ENCODE results near the gene CDC45. TPM values are rescaled to one million over a fixed set of nuclear protein-coding genes. Genes with fewer than 3 reads are reported as not detected.

Gene CDC45
- total RNA-seq, 1 experiment from 2014 or later, result 29.1 TPM

DNA sequence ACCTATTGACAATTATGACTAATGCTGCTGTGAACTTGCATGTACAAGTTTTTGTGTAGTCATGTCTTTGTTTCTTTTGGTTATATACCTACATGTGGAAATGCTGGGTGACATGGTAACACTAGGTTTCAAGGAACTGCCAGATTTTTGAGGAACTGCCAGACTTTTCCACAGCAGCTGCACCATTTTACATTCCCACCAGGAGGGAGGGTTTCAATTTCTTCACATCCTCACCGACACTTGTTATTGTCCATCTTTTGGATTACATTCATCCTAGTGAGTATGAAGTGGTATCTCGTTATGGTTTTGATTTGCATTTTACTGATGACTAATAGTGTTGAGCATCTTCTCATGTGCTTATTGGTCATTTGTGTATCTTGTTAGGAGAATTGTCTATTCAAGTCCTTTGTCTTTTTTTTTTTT lies 31.2 kb downstream of the CDC45 start:
- Histone ChIP-seq H3K27ac (no peak overlapping the region), H4K20me1 (ENCODE audit: insufficient read depth) (no peaks in the 10 kb centered on the region), H3F3A (ENCODE audit: insufficient read depth, low read depth) (no peaks in the 10 kb centered on the region), H3K79me2 (ENCODE audit: low read depth) (no peaks in the 10 kb centered on the region), H3K9me3 (ENCODE audit: insufficient read depth, low read depth) (no peaks in the 10 kb centered on the region), H2AFZ (no peak overlapping the region), H3K36me3 (ENCODE audit: low read depth) (no peaks in the 10 kb centered on the region), H3K27me3 (ENCODE audit: insufficient read depth, low read depth) (no peaks in the 10 kb centered on the region), H3K4me2 (no peak overlapping the region), H3K4me1 (replicated peaks; ENCODE audit: insufficient read depth) (no peaks in the 10 kb centered on the region), H3K9me2 (ENCODE audit: insufficient read depth) (no peaks in the 10 kb centered on the region), H3K4me3 (no peak overlapping the region)
- BruUV-seq (replicated peaks), result no TSS peak
- POLR2A ChIA-PET (ENCODE audit: unreplicated experiment), result no interaction called here
- TF ChIP-seq EZH2 (IDR thresholded peaks at IDR 0.05; ENCODE audit: low read depth), result no peak
- TF ChIP-seq, protein P1, sequence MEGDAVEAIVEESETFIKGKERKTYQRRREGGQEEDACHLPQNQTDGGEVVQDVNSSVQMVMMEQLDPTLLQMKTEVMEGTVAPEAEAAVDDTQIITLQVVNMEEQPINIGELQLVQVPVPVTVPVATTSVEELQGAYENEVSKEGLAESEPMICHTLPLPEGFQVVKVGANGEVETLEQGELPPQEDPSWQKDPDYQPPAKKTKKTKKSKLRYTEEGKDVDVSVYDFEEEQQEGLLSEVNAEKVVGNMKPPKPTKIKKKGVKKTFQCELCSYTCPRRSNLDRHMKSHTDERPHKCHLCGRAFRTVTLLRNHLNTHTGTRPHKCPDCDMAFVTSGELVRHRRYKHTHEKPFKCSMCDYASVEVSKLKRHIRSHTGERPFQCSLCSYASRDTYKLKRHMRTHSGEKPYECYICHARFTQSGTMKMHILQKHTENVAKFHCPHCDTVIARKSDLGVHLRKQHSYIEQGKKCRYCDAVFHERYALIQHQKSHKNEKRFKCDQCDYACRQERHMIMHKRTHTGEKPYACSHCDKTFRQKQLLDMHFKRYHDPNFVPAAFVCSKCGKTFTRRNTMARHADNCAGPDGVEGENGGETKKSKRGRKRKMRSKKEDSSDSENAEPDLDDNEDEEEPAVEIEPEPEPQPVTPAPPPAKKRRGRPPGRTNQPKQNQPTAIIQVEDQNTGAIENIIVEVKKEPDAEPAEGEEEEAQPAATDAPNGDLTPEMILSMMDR (conservative IDR thresholded peaks at IDR 0.05), result no peak
- CTCF ChIA-PET, result no interaction called here
- no peak for DNase-seq
- intact Hi-C loops (cut with micrococcal nuclease; ENCODE audit: unreplicated experiment), result no loop called here

DNA sequence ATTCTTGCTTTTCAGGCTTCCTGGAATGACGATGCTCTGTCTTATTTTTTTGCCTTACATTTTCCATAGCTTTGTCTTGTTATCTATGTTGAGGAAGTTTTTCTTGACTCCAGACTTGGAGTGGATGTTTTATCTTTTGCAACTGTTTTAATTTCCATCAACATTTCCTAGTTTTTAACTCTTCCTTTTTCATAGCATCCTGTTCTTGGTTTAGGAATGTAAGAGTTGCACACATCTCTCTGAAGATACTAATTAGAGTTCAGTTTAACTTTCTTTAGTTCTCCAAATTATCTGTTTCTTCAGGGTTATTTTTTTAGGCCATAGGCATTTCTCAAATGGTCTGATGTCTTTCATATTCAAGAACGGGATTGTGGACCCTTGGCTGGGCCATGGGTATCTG lies 34.1 kb downstream of the CDC45 start:
- ChIA-PET CTCF (no interaction called here), POLR2A (ENCODE audit: unreplicated experiment) (no interaction called here)
- Histone ChIP-seq H3K4me2 (no peak overlapping the region), H3K4me3 (no peak overlapping the region), H3K9me3 (ENCODE audit: insufficient read depth, low read depth) (no peaks in the 10 kb centered on the region), H4K20me1 (ENCODE audit: insufficient read depth) (no peaks in the 10 kb centered on the region), H3K27ac (no peak overlapping the region), H2AFZ (no peak overlapping the region), H3K36me3 (ENCODE audit: low read depth) (no peaks in the 10 kb centered on the region), H3K27me3 (ENCODE audit: insufficient read depth, low read depth) (no peaks in the 10 kb centered on the region), H3K9me2 (ENCODE audit: insufficient read depth) (no peaks in the 10 kb centered on the region), H3F3A (ENCODE audit: insufficient read depth, low read depth) (no peaks in the 10 kb centered on the region), H3K79me2 (ENCODE audit: low read depth) (no peaks in the 10 kb centered on the region), H3K4me1 (replicated peaks; ENCODE audit: insufficient read depth) (no peaks in the 10 kb centered on the region)
- DNase-seq, result no peak
- intact Hi-C loops (cut with micrococcal nuclease; ENCODE audit: unreplicated experiment), result no loop called here
- no TSS peak for BruUV-seq (replicated peaks)
- TF ChIP-seq, protein P1 (conservative IDR thresholded peaks at IDR 0.05), result no peak
- TF ChIP-seq EZH2 (IDR thresholded peaks at IDR 0.05; ENCODE audit: low read depth), result no peak

DNA sequence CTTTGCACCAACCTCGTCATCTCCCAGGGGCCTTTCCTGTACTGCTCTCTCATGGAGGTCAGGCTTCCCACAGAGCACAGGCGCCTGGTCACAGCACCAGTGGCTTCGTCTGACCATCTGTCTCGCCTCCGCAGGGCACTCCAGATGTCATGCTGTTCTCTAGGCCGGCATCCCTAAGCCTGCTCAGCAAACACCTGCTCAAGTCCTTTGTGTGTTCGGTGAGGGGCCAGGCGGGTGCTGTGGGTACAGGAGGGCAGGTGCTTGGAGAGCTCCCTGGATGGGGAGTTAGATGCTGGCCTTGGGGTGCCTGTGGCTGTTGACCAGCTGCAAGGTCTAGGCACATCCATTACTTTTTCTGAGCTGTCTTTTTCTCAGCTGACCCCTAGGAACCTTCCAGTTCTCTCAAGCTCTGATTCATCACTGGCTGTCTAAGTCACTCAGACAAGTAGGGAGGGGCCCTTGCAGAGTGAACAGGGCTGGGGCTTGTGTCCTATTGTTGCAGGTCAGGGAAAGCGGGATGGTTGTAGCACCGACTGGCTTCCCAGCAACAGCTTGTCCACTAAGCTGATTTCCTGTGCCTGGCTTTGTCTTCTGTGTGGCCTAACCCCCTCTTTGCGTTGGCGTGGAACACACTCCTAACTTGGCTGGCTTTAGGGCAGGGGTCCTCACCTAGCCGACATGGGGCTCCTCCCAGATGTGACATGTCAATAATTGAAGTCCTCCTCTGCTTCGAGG lies 35.3 kb downstream of the CDC45 start:
- Histone ChIP-seq H3K27ac (no peak overlapping the region), H4K20me1 (ENCODE audit: insufficient read depth) (no peaks in the 10 kb centered on the region), H3K4me2 (no peak overlapping the region), H3K36me3 (ENCODE audit: low read depth) (no peaks in the 10 kb centered on the region), H3K9me2 (ENCODE audit: insufficient read depth) (no peaks in the 10 kb centered on the region), H3K4me1 (replicated peaks; ENCODE audit: insufficient read depth) (no peaks in the 10 kb centered on the region), H3K79me2 (ENCODE audit: low read depth) (no peaks in the 10 kb centered on the region), H2AFZ (no peak overlapping the region), H3K27me3 (ENCODE audit: insufficient read depth, low read depth) (no peaks in the 10 kb centered on the region), H3F3A (ENCODE audit: insufficient read depth, low read depth) (no peaks in the 10 kb centered on the region), H3K9me3 (ENCODE audit: insufficient read depth, low read depth) (no peaks in the 10 kb centered on the region), H3K4me3 (no peak overlapping the region)
- POLR2A ChIA-PET (ENCODE audit: unreplicated experiment), result no interaction called here
- BruUV-seq (replicated peaks), result no TSS peak
- CTCF ChIA-PET, result no interaction called here
- DNase-seq, result no peak
- no peak for TF ChIP-seq EZH2 (IDR thresholded peaks at IDR 0.05; ENCODE audit: low read depth)
- TF ChIP-seq, protein P1 (conservative IDR thresholded peaks at IDR 0.05), result no peak
- intact Hi-C loops (cut with micrococcal nuclease; ENCODE audit: unreplicated experiment), result no loop called here
